VCaP (cell line): ENCODE data around the gene RHBDD1.
A peak's percentile ranks its signal among the peaks of the same experiment; 100 is the strongest.
"Not testable (repeated sequence)": the region's sequence is repeated elsewhere in the genome, so short reads cannot be mapped to it uniquely, and the experiment has no call there.

Experiments used
- H3K27ac ChIP-seq: fragments of 450-650 bp; 2 replicates; pipeline ENCODE4 v1.5.1; 2017
- TF ChIP-seq, protein P1 (sequence below): fragments of 450-650 bp; conservative IDR thresholded peaks from 2 replicates; pipeline ENCODE4 v1.5.1; 2017; ENCODE audit warnings: mild to moderate bottlenecking, moderate library complexity

The RHBDD1 gene

DNA sequence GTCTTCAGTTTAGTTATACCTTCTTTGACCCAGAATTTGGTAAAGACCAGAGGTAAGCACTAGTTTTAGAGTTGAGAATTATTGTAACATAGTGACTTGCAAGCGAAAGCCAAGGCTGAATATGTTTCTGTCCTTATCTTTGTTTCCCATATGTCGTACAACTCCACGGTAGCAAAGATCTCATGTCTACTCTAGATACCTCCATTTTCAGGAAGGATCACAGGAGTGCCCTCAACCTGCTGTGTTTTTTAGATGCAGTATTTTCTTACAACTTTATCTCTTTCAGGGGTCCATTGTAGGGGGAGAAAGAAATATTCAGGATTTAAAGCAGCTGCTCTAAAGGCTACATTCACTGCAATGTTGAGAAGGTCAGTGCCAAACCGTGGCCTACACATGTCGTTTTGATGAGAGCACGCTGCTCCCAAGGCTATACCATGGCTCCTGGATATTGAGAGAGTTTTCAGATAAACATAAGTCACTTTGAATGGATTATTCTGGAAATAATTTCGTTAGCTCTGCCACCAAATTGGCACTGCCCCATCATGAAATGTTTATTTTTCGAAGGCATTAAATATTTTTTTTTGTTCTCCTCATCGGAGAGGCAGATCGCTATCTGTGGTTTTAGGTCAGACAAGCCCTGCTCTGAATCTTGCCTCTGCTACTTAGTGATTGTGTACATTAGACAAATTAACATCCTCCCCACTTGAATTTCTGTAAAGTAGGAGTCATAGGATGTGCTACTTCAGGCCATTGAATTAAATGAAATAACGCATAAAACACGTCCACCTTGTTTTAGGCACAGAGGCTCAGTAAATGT lies 2.1 kb downstream of the RHBDD1 start:
- H3K27ac ChIP-seq, result peak overlapping the region; percentile 94
- TF ChIP-seq, protein P1, sequence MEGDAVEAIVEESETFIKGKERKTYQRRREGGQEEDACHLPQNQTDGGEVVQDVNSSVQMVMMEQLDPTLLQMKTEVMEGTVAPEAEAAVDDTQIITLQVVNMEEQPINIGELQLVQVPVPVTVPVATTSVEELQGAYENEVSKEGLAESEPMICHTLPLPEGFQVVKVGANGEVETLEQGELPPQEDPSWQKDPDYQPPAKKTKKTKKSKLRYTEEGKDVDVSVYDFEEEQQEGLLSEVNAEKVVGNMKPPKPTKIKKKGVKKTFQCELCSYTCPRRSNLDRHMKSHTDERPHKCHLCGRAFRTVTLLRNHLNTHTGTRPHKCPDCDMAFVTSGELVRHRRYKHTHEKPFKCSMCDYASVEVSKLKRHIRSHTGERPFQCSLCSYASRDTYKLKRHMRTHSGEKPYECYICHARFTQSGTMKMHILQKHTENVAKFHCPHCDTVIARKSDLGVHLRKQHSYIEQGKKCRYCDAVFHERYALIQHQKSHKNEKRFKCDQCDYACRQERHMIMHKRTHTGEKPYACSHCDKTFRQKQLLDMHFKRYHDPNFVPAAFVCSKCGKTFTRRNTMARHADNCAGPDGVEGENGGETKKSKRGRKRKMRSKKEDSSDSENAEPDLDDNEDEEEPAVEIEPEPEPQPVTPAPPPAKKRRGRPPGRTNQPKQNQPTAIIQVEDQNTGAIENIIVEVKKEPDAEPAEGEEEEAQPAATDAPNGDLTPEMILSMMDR, result no peak

DNA sequence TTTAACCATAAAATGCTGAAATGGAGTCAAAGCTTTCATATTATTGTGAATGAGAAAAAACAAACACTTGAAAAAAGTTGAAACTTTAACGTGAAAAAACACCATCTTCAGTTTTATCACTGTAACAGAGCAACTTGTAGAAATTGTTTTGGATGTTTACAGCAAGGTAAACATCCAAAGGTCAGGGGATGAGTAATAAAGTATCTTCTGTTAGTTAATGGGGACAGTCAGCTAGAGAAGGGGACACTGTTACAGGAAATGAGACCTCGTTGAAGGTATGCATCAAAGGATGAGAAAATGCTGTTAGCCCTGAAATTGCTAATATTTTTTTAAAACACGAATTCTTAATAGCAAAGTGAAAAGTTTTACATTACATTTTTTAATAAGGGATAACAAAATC lies 2.9 kb downstream of the RHBDD1 start:
- peak overlapping the region; percentile 94; the same call in 1 of the 2 replicates for H3K27ac ChIP-seq
- TF ChIP-seq, protein P1, result no peak

DNA sequence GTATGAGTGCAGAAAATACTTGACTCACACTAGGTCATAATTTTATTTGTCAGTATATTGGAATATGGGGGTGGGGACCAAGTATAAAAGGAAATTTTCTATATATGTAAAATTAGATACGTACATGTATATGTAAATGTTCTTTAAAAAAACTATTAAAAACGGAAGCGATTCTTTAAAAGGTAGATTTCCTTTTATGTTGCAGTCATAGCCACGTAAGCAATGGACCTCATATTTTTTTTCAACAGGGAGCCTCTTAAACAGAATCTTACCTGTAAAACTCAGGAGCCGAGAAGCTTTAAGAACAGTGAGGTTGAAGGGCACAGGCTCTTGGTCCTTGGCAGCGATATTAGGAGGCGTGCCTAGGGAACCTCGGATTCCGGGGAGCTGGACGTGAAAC lies 3.3 kb downstream of the RHBDD1 start:
- TF ChIP-seq, protein P1, result no peak
- no peak overlapping the region for H3K27ac ChIP-seq

DNA sequence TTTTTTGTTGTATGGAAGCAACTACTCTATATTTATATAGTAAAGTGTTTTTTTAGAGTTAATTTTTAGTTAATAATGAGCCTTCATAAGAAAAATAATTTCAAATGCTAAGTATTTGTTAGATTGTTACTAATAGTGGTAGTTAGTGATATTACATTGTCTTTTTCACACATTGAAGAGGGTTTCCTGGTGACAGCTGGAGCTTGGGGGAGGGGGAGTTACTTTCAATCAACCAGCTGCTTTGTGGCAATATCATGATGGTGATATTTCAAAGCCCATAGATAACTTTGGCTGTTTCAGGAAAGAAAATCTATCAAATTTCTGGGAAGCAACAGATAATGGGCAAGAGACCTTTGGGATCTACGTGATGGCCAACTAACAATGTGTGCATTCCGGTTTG lies 4.1 kb downstream of the RHBDD1 start:
- no peak overlapping the region for H3K27ac ChIP-seq
- TF ChIP-seq, protein P1, result no peak

DNA sequence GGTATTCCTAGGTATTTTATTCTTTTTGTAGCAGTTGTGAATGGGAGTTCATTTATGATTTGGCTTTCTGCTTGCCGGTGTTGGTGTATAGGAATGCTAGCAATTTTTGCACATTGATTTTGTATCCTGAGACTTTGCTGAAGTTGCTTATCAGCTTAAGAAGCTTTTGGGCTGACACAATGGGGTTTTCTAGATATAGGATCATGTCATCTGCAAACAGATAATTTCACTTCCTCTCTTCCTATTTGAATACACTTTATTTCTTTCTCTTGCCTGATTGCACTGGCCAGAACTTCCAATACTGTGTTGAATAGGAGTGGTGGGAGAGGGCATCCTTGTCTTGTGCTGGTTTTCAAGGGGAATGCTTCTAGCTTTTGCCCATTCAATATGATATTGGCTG lies 7.1 kb downstream of the RHBDD1 start:
- not testable (repeated sequence) for H3K27ac ChIP-seq

DNA sequence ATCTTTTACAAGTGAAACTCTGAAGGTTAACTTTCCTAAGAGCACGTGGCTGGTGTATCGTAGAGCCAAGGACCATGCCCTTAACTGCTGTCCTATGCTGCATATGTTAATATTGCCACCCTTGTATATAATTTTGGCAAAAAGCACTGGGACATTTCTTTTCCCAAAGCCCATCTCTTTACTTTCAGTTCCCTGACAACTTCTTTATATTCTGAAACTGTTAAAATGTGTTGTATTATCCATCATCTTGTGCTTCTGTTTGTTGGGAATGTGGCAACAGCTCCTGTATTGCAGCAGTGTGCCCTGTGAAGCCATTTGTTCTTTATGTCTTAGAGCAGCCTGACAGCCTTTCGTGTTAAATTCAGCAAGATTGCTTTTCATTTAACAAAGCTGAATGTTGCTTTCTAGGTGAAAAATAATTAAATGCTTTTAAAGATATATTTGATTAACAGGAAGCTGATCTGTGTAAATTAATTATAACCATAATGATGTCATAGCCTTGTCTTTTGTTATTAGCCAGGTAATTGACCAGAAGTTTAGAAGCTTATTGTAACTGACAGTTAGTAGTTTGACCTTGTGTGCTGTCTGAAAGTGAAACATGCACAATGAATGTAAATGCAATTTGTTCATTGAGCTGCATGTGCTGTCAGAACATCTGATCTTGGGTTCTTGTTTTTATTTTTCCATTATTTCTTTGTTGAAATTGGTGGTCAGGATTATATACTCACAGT lies 9.7 kb downstream of the RHBDD1 start:
- TF ChIP-seq, protein P1, result no peak
- no peak overlapping the region for H3K27ac ChIP-seq

DNA sequence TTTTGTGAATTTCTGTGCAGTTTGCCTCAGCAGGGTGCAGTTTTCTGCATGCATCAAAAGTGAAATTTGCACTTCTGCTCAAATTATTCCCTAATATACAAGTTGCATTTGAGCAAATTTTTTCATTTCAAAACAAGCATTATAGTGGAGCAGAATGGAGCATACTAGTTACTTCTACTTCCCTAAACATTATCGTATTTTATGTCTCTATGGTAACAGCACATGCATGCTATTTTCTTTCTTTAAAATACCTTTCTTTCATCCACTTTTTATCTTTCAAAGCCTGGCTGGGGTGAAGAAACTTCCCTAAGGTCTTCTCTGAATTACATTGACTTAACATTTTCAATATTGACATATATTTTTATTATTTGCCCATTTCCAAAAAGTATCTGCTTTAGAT lies 11.2 kb downstream of the RHBDD1 start:
- H3K27ac ChIP-seq, result no peak overlapping the region
- TF ChIP-seq, protein P1, result no peak

DNA sequence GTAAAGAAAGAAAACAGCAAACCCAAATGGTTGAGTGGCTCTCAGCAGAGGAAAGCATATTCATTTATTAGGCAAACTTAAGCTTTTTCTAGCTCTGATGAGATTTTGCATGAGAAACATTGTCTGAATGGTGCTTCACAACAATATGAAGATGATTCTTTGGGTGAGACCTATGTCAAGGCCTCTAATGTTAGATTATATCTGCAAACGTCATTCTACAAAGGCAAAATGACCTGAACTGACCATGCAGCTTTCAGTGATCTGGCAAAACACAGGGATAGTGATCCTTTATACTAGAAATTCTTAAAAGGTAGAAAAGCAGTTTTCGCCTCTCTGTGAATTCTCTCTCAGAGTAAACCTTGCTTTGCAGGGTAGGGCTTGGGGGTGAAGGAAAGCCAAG lies 11.7 kb downstream of the RHBDD1 start:
- no peak overlapping the region for H3K27ac ChIP-seq
- TF ChIP-seq, protein P1, result no peak
